Gastrocnemius medialis (tissue), 4 donors: ENCODE results near the gene ESPNL. TPM values are rescaled to one million over a fixed set of nuclear protein-coding genes. Genes with fewer than 3 reads are reported as not detected.

Experiments
- ATAC-seq, 2 donors: fragments of 150-250 bp; one replicate each; pipeline ENCODE4 v1.9.1; 2016
- DNase-seq, 2 donors: peaks; one replicate each; pipeline ENCODE4 v3.0.0-alpha.2; 2019
- H3K27ac ChIP-seq, 4 donors: fragments of 200-600 bp; sonication (generic); 1 replicate in 1 of 4; 2 replicates in 3 of 4; pipeline ENCODE4 v1.5.1; 2016 to 2018; ENCODE audit warnings: mild to moderate bottlenecking in 2 of 4, moderate library complexity in 1 of 4
- H3K27me3 ChIP-seq, 3 donors: fragments of 200-600 bp; sonication (generic) in 2 of 3; 1 replicate in 1 of 3; 2 replicates in 2 of 3; pipeline versions ENCODE4 v1.5.1 to v1.6.0; 2016 to 2019; ENCODE audit warnings: mild to moderate bottlenecking in 1 of 3, moderate library complexity in 1 of 3
- H3K36me3 ChIP-seq, 2 donors: fragments of 200-600 bp; sonication (generic) in 1 of 2; one replicate each; pipeline ENCODE4 v1.5.1; 2017 to 2018
- H3K4me1 ChIP-seq, 2 donors: fragments of 200-600 bp; sonication (generic) in 1 of 2; one replicate each; pipeline ENCODE4 v1.5.1; 2016 to 2017; ENCODE audit warnings: mild to moderate bottlenecking in 2 of 2
- H3K4me3 ChIP-seq, 4 donors: fragments of 200-600 bp; sonication (generic) in 3 of 4; 1 replicate in 1 of 4; 2 replicates in 3 of 4; pipeline ENCODE4 v1.5.1; 2016 to 2019; ENCODE audit warnings: mild to moderate bottlenecking in 2 of 4
- H3K9me3 ChIP-seq, 3 donors: fragments of 200-600 bp; sonication (generic) in 2 of 3; 1 replicate in 1 of 3; 2 replicates in 2 of 3; pipeline ENCODE4 v1.5.1; 2016 to 2019
- POLR2A ChIP-seq, 2 donors: fragments of 450-650 bp; IDR thresholded peaks; one replicate each; pipeline ENCODE4 v1.6.1; 2017; ENCODE audit warnings: antibody characterized with exemption in 2 of 2, mild to moderate bottlenecking in 2 of 2, moderate library complexity in 2 of 2
- in situ Hi-C, 4 donors: fragments of 200-750 bp; cut with MboI; loops; one replicate each; pipeline versions ENCODE4 v1.15.0 to v1.8.0; 2017; ENCODE audit warnings: low sequenced_read_pairs in 4 of 4
- intact Hi-C: fragments of 100-400 bp; cut with DNase I; formaldehyde crosslinking; loops from one replicate; pipeline ENCODE4 v1.15.1; 2023; ENCODE audit warnings: low total_unique reads
- total RNA-seq, 4 donors: library from RNA; depleted of rRNA; stranded (reverse); fragments of >200 nt; gene quantifications; one replicate each; pipeline versions ENCODE4 v1.1.0 to v1.2.3, GENCODE V29; 2016
- TF ChIP-seq, protein P1 (sequence below), 5 experiments: fragments of 450-650 bp in 3 of 5; fragments of 200-600 bp in 2 of 5; sonication (generic) in 2 of 5; IDR thresholded peaks in 4 of 5; conservative IDR thresholded peaks in 1 of 5; 1 replicate in 4 of 5; 2 replicates in 1 of 5; pipeline ENCODE4 v1.5.1; 2016 to 2019; ENCODE audit warnings: antibody characterized with exemption in 5 of 5, mild to moderate bottlenecking in 3 of 5, moderate library complexity in 3 of 5

Gene ESPNL
- total RNA-seq, 4 donors from 2014 or later, result 0.11 TPM; not detected in 3

DNA sequence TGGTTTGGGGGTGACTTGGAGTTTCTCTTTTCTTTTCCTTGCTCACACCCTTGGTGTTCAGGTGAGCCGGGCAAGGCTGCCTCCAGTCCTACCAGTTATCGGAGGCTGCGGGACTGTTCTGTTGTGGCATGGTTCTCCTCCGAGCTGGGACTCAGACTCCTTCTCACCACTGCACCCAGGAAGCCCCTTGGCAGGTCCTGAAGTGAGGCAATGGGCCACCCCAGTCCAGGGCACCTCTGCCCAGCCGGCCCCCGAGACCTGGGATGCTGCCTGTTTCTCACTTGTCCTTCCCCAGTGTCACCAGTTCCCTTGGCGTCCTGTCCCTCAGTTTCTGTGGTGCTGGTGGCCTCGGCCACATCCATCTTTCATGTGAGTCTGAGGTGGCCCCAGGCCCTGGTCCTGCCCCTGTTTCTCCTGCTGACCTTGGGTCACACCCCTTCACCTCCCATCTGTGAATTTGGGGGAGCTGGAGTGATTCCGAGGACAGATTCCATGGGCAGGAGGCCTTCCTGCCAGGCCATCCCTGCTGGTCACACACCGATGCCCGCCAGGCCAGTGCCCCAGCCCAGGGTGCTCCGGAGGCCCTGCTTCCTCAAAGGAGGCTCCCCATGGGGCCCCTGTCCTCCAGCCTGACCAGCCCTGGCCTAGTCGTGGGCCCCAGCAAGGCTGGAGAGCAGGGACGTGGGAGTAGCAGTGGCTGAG, 31.8 kb downstream of the ESPNL start:
- Histone ChIP-seq H3K4me3 (no peak overlapping the region), H3K4me1 (peaks cover 17 to 19% of the 10 kb centered on the region in 2 donors), H3K36me3 (no peaks in the 10 kb centered on the region), H3K9me3 (no peaks in the 10 kb centered on the region), H3K27me3 (no peaks in the 10 kb centered on the region), H3K27ac (no peak overlapping the region)
- TF ChIP-seq POLR2A (IDR thresholded peaks at IDR 0.05), result no peak
- TF ChIP-seq, protein P1, sequence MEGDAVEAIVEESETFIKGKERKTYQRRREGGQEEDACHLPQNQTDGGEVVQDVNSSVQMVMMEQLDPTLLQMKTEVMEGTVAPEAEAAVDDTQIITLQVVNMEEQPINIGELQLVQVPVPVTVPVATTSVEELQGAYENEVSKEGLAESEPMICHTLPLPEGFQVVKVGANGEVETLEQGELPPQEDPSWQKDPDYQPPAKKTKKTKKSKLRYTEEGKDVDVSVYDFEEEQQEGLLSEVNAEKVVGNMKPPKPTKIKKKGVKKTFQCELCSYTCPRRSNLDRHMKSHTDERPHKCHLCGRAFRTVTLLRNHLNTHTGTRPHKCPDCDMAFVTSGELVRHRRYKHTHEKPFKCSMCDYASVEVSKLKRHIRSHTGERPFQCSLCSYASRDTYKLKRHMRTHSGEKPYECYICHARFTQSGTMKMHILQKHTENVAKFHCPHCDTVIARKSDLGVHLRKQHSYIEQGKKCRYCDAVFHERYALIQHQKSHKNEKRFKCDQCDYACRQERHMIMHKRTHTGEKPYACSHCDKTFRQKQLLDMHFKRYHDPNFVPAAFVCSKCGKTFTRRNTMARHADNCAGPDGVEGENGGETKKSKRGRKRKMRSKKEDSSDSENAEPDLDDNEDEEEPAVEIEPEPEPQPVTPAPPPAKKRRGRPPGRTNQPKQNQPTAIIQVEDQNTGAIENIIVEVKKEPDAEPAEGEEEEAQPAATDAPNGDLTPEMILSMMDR (IDR thresholded peaks at IDR 0.05 in 4 of 5, conservative IDR thresholded peaks at IDR 0.05 in 1 of 5), result no peak
- no peak for ATAC-seq
- peak in 1 of 2 donors; percentile 12 for DNase-seq
- in situ Hi-C loops (no loop called here), intact Hi-C loops (no loop called here)

GRCh38 chr2:238132463-238133450, 32.6 kb downstream of the ESPNL start:
- peak in 1 of 2 donors; percentile 11 for DNase-seq
- Histone ChIP-seq H3K27ac (no peak overlapping the region), H3K36me3 (no peaks in the 10 kb centered on the region), H3K4me3 (no peak overlapping the region), H3K27me3 (no peaks in the 10 kb centered on the region), H3K4me1 (peaks cover 19 to 25% of the 10 kb centered on the region in 2 donors), H3K9me3 (no peaks in the 10 kb centered on the region)
- in situ Hi-C loops (no loop called here), intact Hi-C loops (no loop called here)
- TF ChIP-seq, protein P1 (IDR thresholded peaks at IDR 0.05 in 4 of 5, conservative IDR thresholded peaks at IDR 0.05 in 1 of 5), result no peak
- no peak for TF ChIP-seq POLR2A (IDR thresholded peaks at IDR 0.05)
- no peak for ATAC-seq

- H3K9me3 ChIP-seq, result no peaks in the 10 kb centered on the region
- no peaks in the 10 kb centered on the region for H3K27me3 ChIP-seq
- H3K36me3 ChIP-seq, result no peaks in the 10 kb centered on the region
- DNase-seq (peak in 1 of 2 donors; percentile 18), ATAC-seq (no peak)
- H3K27ac ChIP-seq, result peak overlapping the region in 1 of 4 donors; percentile 9
- intact Hi-C loops, result no loop called here
- H3K4me3 ChIP-seq, result no peak overlapping the region
- in situ Hi-C loops, result no loop called here
- TF ChIP-seq, protein P1 (IDR thresholded peaks at IDR 0.05 in 4 of 5, conservative IDR thresholded peaks at IDR 0.05 in 1 of 5), result no peak
- TF ChIP-seq POLR2A (IDR thresholded peaks at IDR 0.05), result no peak
- H3K4me1 ChIP-seq, result peaks cover 25 to 35% of the 10 kb centered on the region in 2 donors
Measured at GRCh38 chr2:238133499-238134392, 33.6 kb downstream of the ESPNL start.

DNA sequence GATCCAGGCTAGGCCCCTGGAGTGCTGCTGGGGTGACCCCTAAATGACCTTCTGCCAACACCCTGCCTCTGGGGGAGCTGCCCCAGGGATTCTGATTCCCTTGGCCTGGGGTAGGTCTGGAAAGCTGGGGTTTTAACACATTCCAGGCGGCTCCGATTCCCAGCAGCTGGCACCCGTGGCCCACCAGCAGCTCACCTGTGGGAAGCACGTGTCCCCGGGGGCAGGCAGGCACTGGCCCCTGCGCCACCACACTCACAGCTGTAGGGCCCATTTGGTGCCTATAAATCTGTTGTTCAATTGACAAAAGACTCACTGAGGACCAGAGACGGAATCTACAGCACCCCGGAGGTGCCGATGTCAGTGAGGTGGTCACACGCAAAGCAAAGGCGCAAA, 34.2 kb downstream of the ESPNL start:
- no peak for ATAC-seq
- H3K4me3 ChIP-seq, result no peak overlapping the region
- peak in 1 of 2 donors; percentile 10 for DNase-seq
- in situ Hi-C loops (no loop called here), intact Hi-C loops (no loop called here)
- no peaks in the 10 kb centered on the region for H3K36me3 ChIP-seq
- no peaks in the 10 kb centered on the region for H3K27me3 ChIP-seq
- peak overlapping the region in 2 of 4 donors; percentile 99 to 100 for H3K27ac ChIP-seq
- no peaks in the 10 kb centered on the region for H3K9me3 ChIP-seq
- H3K4me1 ChIP-seq, result peaks cover 26 to 39% of the 10 kb centered on the region in 2 donors
- no peak for TF ChIP-seq POLR2A (IDR thresholded peaks at IDR 0.05)
- TF ChIP-seq, protein P1 (IDR thresholded peaks at IDR 0.05 in 4 of 5, conservative IDR thresholded peaks at IDR 0.05 in 1 of 5), result no peak
